SH-SY5Y (cell line): ENCODE measurements around the gene TBC1D8.

Source experiments
- GATA2 ChIP-seq: IDR thresholded peaks from 2 replicates; pipeline ENCODE4 v1.6.1; 2011; ENCODE audit warnings: mild to moderate bottlenecking, low read depth, low read length
- GATA3 ChIP-seq: IDR thresholded peaks from 2 replicates; pipeline ENCODE4 v1.6.1; 2011; ENCODE audit warnings: low read depth, mild to moderate bottlenecking, low read length, moderate library complexity

DNA sequence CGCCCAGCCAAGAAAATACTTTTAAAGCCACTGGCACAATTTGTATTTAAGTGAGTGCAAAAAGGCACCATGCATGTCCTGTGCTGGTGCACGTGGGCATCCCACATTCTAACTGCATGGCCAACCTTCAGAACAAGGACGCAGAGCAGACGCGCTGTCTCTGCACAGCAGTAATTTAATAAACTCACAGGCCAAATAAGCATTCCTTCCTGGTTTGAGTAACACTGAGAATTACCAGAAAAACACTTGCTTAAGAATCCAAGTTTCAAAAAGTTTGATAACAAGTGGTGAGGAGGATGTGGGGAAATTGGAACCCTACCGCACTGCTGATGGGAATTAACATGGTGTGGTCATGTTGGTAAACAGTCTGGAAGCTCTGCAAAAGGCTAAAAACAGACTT, 110.4 kb downstream of the TBC1D8 start:
- TF ChIP-seq GATA3 (no peak), GATA2 (no peak)
